Measurements from ENCODE around the gene CLINT1. TPM values are rescaled to one million over a fixed set of nuclear protein-coding genes. Genes with fewer than 3 reads are reported as not detected.

CLINT1 gene
- total RNA-seq, 1 experiment from 2014 or later, result 79.6 TPM

DNA sequence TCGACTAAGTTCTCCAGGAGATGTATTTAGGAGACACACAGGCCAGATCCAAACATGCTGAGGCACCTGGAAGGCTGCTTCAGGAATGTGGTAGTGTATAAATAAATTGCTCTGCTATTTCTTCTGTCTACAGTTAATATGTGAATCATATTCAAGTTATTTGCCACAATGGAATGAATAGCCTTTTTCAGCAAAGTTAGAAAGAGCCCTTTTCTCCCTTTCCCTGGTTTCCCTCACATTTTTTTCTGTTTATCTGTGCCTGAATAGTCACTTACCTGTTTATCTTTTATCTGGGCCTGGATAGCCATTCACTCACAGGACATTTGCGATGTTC, 44.1 kb upstream of the CLINT1 start:
- ChIA-PET POLR2A (no interaction called here), CTCF (interaction anchor here (0.7 kb wide), 1 partner anchor 68 kb away, joined by 3 read pairs; no protein-coding TSS in a partner anchor)
- TF ChIP-seq, protein P1, sequence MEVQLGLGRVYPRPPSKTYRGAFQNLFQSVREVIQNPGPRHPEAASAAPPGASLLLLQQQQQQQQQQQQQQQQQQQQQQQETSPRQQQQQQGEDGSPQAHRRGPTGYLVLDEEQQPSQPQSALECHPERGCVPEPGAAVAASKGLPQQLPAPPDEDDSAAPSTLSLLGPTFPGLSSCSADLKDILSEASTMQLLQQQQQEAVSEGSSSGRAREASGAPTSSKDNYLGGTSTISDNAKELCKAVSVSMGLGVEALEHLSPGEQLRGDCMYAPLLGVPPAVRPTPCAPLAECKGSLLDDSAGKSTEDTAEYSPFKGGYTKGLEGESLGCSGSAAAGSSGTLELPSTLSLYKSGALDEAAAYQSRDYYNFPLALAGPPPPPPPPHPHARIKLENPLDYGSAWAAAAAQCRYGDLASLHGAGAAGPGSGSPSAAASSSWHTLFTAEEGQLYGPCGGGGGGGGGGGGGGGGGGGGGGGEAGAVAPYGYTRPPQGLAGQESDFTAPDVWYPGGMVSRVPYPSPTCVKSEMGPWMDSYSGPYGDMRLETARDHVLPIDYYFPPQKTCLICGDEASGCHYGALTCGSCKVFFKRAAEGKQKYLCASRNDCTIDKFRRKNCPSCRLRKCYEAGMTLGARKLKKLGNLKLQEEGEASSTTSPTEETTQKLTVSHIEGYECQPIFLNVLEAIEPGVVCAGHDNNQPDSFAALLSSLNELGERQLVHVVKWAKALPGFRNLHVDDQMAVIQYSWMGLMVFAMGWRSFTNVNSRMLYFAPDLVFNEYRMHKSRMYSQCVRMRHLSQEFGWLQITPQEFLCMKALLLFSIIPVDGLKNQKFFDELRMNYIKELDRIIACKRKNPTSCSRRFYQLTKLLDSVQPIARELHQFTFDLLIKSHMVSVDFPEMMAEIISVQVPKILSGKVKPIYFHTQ (CRISPR knock-in tag; IDR thresholded peaks at IDR 0.05), result no peak
- TF ChIP-seq, protein P2, sequence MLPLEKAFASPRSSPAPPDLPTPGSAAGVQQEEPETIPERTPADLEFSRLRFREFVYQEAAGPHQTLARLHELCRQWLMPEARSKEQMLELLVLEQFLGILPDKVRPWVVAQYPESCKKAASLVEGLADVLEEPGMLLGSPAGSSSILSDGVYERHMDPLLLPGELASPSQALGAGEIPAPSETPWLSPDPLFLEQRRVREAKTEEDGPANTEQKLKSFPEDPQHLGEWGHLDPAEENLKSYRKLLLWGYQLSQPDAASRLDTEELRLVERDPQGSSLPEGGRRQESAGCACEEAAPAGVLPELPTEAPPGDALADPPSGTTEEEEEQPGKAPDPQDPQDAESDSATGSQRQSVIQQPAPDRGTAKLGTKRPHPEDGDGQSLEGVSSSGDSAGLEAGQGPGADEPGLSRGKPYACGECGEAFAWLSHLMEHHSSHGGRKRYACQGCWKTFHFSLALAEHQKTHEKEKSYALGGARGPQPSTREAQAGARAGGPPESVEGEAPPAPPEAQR (CRISPR knock-in tag; IDR thresholded peaks at IDR 0.05), result no peak
- TF ChIP-seq, protein P3, sequence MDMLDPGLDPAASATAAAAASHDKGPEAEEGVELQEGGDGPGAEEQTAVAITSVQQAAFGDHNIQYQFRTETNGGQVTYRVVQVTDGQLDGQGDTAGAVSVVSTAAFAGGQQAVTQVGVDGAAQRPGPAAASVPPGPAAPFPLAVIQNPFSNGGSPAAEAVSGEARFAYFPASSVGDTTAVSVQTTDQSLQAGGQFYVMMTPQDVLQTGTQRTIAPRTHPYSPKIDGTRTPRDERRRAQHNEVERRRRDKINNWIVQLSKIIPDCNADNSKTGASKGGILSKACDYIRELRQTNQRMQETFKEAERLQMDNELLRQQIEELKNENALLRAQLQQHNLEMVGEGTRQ (CRISPR knock-in tag; IDR thresholded peaks at IDR 0.05), result no peak
- no peak for TF ChIP-seq FOXJ3 (CRISPR knock-in tag; IDR thresholded peaks at IDR 0.05; ENCODE audit: borderline replicate concordance)
- no peak overlapping the region for H3K4me3 Mint-ChIP-seq
- no peaks in the 10 kb centered on the region; the same call in 1 of the 2 replicates for H3K9me3 Mint-ChIP-seq
- no peak for DNase-seq (ENCODE audit: low spot score)
- no peak overlapping the region for H3K27ac Mint-ChIP-seq
- H3K4me1 Mint-ChIP-seq, result peaks cover 7% of the 10 kb centered on the region
- no peaks in the 10 kb centered on the region for H3K36me3 Mint-ChIP-seq
- H3K27me3 Mint-ChIP-seq (ENCODE audit: low read depth), result no peaks in the 10 kb centered on the region
- ATAC-seq, result no peak

DNA sequence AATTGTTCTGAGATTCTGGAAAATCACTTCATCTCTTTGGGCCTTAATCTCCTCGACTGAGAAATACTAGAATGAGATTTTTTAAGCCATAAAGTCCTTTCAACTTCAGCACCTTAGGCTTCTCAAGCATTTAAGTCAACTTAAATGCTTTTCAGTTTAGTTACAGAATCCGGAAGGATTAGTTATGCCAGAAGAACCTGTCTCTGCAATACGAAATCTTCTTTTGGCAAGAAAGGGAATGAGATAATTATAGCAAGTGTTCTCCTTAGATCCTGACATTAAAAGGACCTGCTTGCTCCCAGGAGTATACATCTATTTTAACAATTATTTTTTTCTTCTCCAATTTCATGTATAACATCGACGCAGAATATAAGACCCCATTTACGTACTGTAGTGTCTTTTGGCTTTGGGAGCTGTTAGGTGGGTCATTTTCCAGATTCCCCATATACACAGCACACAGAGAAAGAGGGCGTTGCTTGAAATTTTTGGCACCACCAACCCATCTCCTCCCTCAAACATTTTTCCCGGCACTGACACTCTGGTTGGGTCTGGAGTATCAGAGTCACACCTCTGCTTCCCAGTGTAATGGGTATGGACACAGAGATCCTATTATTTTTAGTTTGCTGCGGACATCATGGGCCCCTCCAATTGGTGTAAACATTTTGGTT, 43.6 kb upstream of the CLINT1 start:
- Mint-ChIP-seq H3K36me3 (no peaks in the 10 kb centered on the region), H3K4me3 (no peak overlapping the region), H3K9me3 (no peaks in the 10 kb centered on the region; the same call in 1 of the 2 replicates), H3K4me1 (peaks cover 6% of the 10 kb centered on the region), H3K27me3 (ENCODE audit: low read depth) (no peaks in the 10 kb centered on the region), H3K27ac (no peak overlapping the region)
- CTCF ChIA-PET, result interaction anchor here (0.7 kb wide), 1 partner anchor 67 kb away, joined by 3 read pairs; no protein-coding TSS in a partner anchor
- no peak for DNase-seq (ENCODE audit: low spot score)
- POLR2A ChIA-PET, result no interaction called here
- no peak for ATAC-seq
- no peak for TF ChIP-seq MXD4 (CRISPR knock-in tag; IDR thresholded peaks at IDR 0.05; ENCODE audit: borderline replicate concordance)
- TF ChIP-seq, protein P4, sequence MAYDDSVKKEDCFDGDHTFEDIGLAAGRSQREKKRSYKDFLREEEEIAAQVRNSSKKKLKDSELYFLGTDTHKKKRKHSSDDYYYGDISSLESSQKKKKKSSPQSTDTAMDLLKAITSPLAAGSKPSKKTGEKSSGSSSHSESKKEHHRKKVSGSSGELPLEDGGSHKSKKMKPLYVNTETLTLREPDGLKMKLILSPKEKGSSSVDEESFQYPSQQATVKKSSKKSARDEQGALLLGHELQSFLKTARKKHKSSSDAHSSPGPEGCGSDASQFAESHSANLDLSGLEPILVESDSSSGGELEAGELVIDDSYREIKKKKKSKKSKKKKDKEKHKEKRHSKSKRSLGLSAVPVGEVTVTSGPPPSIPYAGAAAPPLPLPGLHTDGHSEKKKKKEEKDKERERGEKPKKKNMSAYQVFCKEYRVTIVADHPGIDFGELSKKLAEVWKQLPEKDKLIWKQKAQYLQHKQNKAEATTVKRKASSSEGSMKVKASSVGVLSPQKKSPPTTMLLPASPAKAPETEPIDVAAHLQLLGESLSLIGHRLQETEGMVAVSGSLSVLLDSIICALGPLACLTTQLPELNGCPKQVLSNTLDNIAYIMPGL (CRISPR knock-in tag; IDR thresholded peaks at IDR 0.05), result no peak
- no peak for TF ChIP-seq CREB1 (CRISPR knock-in tag; IDR thresholded peaks at IDR 0.05)
- TF ChIP-seq, protein P5, sequence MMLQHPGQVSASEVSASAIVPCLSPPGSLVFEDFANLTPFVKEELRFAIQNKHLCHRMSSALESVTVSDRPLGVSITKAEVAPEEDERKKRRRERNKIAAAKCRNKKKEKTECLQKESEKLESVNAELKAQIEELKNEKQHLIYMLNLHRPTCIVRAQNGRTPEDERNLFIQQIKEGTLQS (CRISPR knock-in tag; conservative IDR thresholded peaks at IDR 0.05), result no peak
- TF ChIP-seq ESRRA (CRISPR knock-in tag; IDR thresholded peaks at IDR 0.05; ENCODE audit: borderline replicate concordance), result no peak
- TF ChIP-seq NFYB (CRISPR knock-in tag; conservative IDR thresholded peaks at IDR 0.05; ENCODE audit: low read depth), result no peak
- no peak for TF ChIP-seq ATF1 (CRISPR knock-in tag; IDR thresholded peaks at IDR 0.05)
- TF ChIP-seq, protein P6, sequence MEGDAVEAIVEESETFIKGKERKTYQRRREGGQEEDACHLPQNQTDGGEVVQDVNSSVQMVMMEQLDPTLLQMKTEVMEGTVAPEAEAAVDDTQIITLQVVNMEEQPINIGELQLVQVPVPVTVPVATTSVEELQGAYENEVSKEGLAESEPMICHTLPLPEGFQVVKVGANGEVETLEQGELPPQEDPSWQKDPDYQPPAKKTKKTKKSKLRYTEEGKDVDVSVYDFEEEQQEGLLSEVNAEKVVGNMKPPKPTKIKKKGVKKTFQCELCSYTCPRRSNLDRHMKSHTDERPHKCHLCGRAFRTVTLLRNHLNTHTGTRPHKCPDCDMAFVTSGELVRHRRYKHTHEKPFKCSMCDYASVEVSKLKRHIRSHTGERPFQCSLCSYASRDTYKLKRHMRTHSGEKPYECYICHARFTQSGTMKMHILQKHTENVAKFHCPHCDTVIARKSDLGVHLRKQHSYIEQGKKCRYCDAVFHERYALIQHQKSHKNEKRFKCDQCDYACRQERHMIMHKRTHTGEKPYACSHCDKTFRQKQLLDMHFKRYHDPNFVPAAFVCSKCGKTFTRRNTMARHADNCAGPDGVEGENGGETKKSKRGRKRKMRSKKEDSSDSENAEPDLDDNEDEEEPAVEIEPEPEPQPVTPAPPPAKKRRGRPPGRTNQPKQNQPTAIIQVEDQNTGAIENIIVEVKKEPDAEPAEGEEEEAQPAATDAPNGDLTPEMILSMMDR (IDR thresholded peaks at IDR 0.05), result no peak
- TF ChIP-seq, protein P7, sequence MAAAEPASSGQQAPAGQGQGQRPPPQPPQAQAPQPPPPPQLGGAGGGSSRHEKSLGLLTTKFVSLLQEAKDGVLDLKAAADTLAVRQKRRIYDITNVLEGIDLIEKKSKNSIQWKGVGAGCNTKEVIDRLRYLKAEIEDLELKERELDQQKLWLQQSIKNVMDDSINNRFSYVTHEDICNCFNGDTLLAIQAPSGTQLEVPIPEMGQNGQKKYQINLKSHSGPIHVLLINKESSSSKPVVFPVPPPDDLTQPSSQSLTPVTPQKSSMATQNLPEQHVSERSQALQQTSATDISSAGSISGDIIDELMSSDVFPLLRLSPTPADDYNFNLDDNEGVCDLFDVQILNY (CRISPR knock-in tag; IDR thresholded peaks at IDR 0.05), result no peak
- TF ChIP-seq ZNF423 (CRISPR knock-in tag; IDR thresholded peaks at IDR 0.05), result no peak
- no peak for TF ChIP-seq SP1 (CRISPR knock-in tag; conservative IDR thresholded peaks at IDR 0.05)
- no peak for TF ChIP-seq TEAD4 (CRISPR knock-in tag; IDR thresholded peaks at IDR 0.05)
- TF ChIP-seq, protein P8, sequence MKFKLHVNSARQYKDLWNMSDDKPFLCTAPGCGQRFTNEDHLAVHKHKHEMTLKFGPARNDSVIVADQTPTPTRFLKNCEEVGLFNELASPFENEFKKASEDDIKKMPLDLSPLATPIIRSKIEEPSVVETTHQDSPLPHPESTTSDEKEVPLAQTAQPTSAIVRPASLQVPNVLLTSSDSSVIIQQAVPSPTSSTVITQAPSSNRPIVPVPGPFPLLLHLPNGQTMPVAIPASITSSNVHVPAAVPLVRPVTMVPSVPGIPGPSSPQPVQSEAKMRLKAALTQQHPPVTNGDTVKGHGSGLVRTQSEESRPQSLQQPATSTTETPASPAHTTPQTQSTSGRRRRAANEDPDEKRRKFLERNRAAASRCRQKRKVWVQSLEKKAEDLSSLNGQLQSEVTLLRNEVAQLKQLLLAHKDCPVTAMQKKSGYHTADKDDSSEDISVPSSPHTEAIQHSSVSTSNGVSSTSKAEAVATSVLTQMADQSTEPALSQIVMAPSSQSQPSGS (CRISPR knock-in tag; IDR thresholded peaks at IDR 0.05; ENCODE audit: borderline replicate concordance, low read depth), result no peak
- no peak for TF ChIP-seq NR2C2 (CRISPR knock-in tag; IDR thresholded peaks at IDR 0.05)
- TF ChIP-seq, protein P9, sequence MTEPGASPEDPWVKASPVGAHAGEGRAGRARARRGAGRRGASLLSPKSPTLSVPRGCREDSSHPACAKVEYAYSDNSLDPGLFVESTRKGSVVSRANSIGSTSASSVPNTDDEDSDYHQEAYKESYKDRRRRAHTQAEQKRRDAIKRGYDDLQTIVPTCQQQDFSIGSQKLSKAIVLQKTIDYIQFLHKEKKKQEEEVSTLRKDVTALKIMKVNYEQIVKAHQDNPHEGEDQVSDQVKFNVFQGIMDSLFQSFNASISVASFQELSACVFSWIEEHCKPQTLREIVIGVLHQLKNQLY (CRISPR knock-in tag; IDR thresholded peaks at IDR 0.05), result no peak

All from WTC11 (cell line).